ENCODE data around the gene SNRNP200. TPM values are rescaled to one million over a fixed set of nuclear protein-coding genes. Genes with fewer than 3 reads are reported as not detected.

The SNRNP200 gene
- total RNA-seq, 1 donor: 44.2 TPM

GRCh38 chr2:96342085-96342484 lies 36.7 kb upstream of the SNRNP200 start:
- Histone ChIP-seq H3K4me3 (ENCODE audit: insufficient read depth, low read length) (no peak overlapping the region), H3K4me1 (ENCODE audit: insufficient read depth, low read length) (peaks cover 26% of the 10 kb centered on the region), H4K20me1 (ENCODE audit: insufficient read depth, low read length) (peaks cover 5% of the 10 kb centered on the region), H3K79me2 (ENCODE audit: insufficient read depth, low read length) (peaks cover 34% of the 10 kb centered on the region), H3K4me2 (ENCODE audit: insufficient read depth, low read length) (peak overlapping the region; percentile 19), H2AFZ (ENCODE audit: low read length) (no peak overlapping the region), H3K27ac (ENCODE audit: low read depth, low read length) (peak overlapping the region; percentile 82), H3K27me3 (ENCODE audit: insufficient read depth, low read length) (no peaks in the 10 kb centered on the region), H3K36me3 (ENCODE audit: insufficient read depth, low read length) (peaks cover 6% of the 10 kb centered on the region), H3K9me3 (ENCODE audit: low read depth, low read length) (no peaks in the 10 kb centered on the region)
- DNase-seq (ENCODE audit: insufficient read length, low spot score, missing footprints): peak; percentile 92
- TF ChIP-seq CTCF (IDR thresholded peaks at IDR 0.05; ENCODE audit: extremely low read depth, low read depth, low read length): no peak

- H4K20me1 ChIP-seq (ENCODE audit: insufficient read depth, low read length): peaks cover 5% of the 10 kb centered on the region
- no peak overlapping the region for H2AFZ ChIP-seq (ENCODE audit: low read length)
- H3K9me3 ChIP-seq (ENCODE audit: low read depth, low read length): no peaks in the 10 kb centered on the region
- H3K4me3 ChIP-seq (ENCODE audit: insufficient read depth, low read length): no peak overlapping the region
- DNase-seq (ENCODE audit: insufficient read length, low spot score, missing footprints): no peak
- no peak for TF ChIP-seq CTCF (IDR thresholded peaks at IDR 0.05; ENCODE audit: extremely low read depth, low read depth, low read length)
- peaks cover 38% of the 10 kb centered on the region for H3K79me2 ChIP-seq (ENCODE audit: insufficient read depth, low read length)
- H3K36me3 ChIP-seq (ENCODE audit: insufficient read depth, low read length): peaks cover 6% of the 10 kb centered on the region
- no peaks in the 10 kb centered on the region for H3K27me3 ChIP-seq (ENCODE audit: insufficient read depth, low read length)
- peaks cover 28% of the 10 kb centered on the region for H3K4me1 ChIP-seq (ENCODE audit: insufficient read depth, low read length)
- H3K4me2 ChIP-seq (ENCODE audit: insufficient read depth, low read length): peak overlapping the region; percentile 19
- H3K27ac ChIP-seq (ENCODE audit: low read depth, low read length): peak overlapping the region; percentile 82
These were observed 36.3 kb upstream of the SNRNP200 start for GRCh38 chr2:96341641-96342040.

- no peaks in the 10 kb centered on the region for H3K9me3 ChIP-seq (ENCODE audit: low read depth, low read length)
- no peaks in the 10 kb centered on the region for H3K27me3 ChIP-seq (ENCODE audit: insufficient read depth, low read length)
- H3K4me3 ChIP-seq (ENCODE audit: insufficient read depth, low read length): no peak overlapping the region
- peak overlapping the region; percentile 14 for H2AFZ ChIP-seq (ENCODE audit: low read length)
- H3K27ac ChIP-seq (ENCODE audit: low read depth, low read length): peak overlapping the region; percentile 82
- H3K4me1 ChIP-seq (ENCODE audit: insufficient read depth, low read length): peaks cover 34% of the 10 kb centered on the region
- peaks cover 46% of the 10 kb centered on the region for H3K79me2 ChIP-seq (ENCODE audit: insufficient read depth, low read length)
- peak; percentile 76 for DNase-seq (ENCODE audit: insufficient read length, low spot score, missing footprints)
- H3K4me2 ChIP-seq (ENCODE audit: insufficient read depth, low read length): peak overlapping the region; percentile 50
- H3K36me3 ChIP-seq (ENCODE audit: insufficient read depth, low read length): peaks cover 6% of the 10 kb centered on the region
- no peak for TF ChIP-seq CTCF (IDR thresholded peaks at IDR 0.05; ENCODE audit: extremely low read depth, low read depth, low read length)
- H4K20me1 ChIP-seq (ENCODE audit: insufficient read depth, low read length): peaks cover 5% of the 10 kb centered on the region
These were observed 35.4 kb upstream of the SNRNP200 start for GRCh38 chr2:96340493-96341414.

- DNase-seq (ENCODE audit: insufficient read length, low spot score, missing footprints): no peak
- Histone ChIP-seq H3K9me3 (ENCODE audit: low read depth, low read length) (no peaks in the 10 kb centered on the region), H3K27me3 (ENCODE audit: insufficient read depth, low read length) (no peaks in the 10 kb centered on the region), H3K4me2 (ENCODE audit: insufficient read depth, low read length) (peak overlapping the region; percentile 76), H3K36me3 (ENCODE audit: insufficient read depth, low read length) (no peaks in the 10 kb centered on the region), H4K20me1 (ENCODE audit: insufficient read depth, low read length) (peaks cover 5% of the 10 kb centered on the region), H3K4me1 (ENCODE audit: insufficient read depth, low read length) (peaks cover 32% of the 10 kb centered on the region), H3K4me3 (ENCODE audit: insufficient read depth, low read length) (no peak overlapping the region), H3K27ac (ENCODE audit: low read depth, low read length) (peak overlapping the region; percentile 42), H2AFZ (ENCODE audit: low read length) (peak overlapping the region; percentile 90), H3K79me2 (ENCODE audit: insufficient read depth, low read length) (peaks cover 48% of the 10 kb centered on the region)
- TF ChIP-seq CTCF (IDR thresholded peaks at IDR 0.05; ENCODE audit: extremely low read depth, low read depth, low read length): no peak
These were observed 31.5 kb upstream of the SNRNP200 start for GRCh38 chr2:96336873-96337272.
